ENCODE results near the gene PAFAH1B2. TPM values are rescaled to one million over a fixed set of nuclear protein-coding genes. Genes with fewer than 3 reads are reported as not detected.
A peak's percentile ranks its signal among the peaks of the same experiment; 100 is the strongest.

The PAFAH1B2 gene
- total and polyA plus RNA-seq, 10 of the 15 experiments (the other 5 are each of a cell fraction or from before 2014, with no cell fraction given): 17.6 to 64.8 (median 47.6) TPM

- TF ChIP-seq RB1 (IDR thresholded peaks at IDR 0.05; ENCODE audit: borderline replicate concordance) (peak; percentile 84; the same call in 1 of the 2 replicates), EP300 (IDR thresholded peaks at IDR 0.05; ENCODE audit: borderline replicate concordance in 1 of 2, control insufficient read depth in 1 of 2, low read depth in 2 of 2, low read length in 2 of 2) (peak in 1 of 2 experiments; percentile 71; a peak in 2 of 4 replicates), ZNF622 (IDR thresholded peaks at IDR 0.05) (no peak), LARP7 (IDR thresholded peaks at IDR 0.05) (peak; percentile 75), CREB1 (IDR thresholded peaks at IDR 0.05; ENCODE audit: low read depth) (peak; percentile 87), USF2 (IDR thresholded peaks at IDR 0.05; ENCODE audit: borderline replicate concordance, low read depth, low read length) (peak; percentile 92), ZNF24 (IDR thresholded peaks at IDR 0.05) (no peak), IRF5 (IDR thresholded peaks at IDR 0.05; ENCODE audit: borderline replicate concordance) (no peak), POLR2AphosphoS5 (IDR thresholded peaks at IDR 0.05; ENCODE audit: low read length) (peak; percentile 45), ASH2L (IDR thresholded peaks at IDR 0.05; ENCODE audit: borderline replicate concordance, low read depth) (peak; percentile 47; the same call in 1 of the 2 replicates)
Observed at GRCh38 chr11:117098269-117099232, 45.5 kb upstream of the PAFAH1B2 start, which contains the start of gene SIK3 (continued).
